Stomach (tissue), 4 donors: Measurements from ENCODE around the gene FXYD7.

Experiments used
- CTCF ChIP-seq, 7 experiments: fragments of 450-650 bp in 4 of 7; fragments of 200-600 bp in 3 of 7; sonication (generic) in 3 of 7; IDR thresholded peaks; one replicate each; pipeline ENCODE4 v1.5.1; 2016 to 2019; ENCODE audit warnings: antibody characterized with exemption in 7 of 7, control low read depth in 2 of 7, mild to moderate bottlenecking in 1 of 7
- EP300 ChIP-seq: sonication (generic); formaldehyde crosslinking; IDR thresholded peaks from one replicate; pipeline ENCODE4 v1.6.1; 2017; ENCODE audit warnings: antibody characterized with exemption
- POLR2A ChIP-seq, 4 donors: fragments of 450-650 bp; IDR thresholded peaks; one replicate each; pipeline ENCODE4 v1.6.1; 2016; ENCODE audit warnings: antibody characterized with exemption in 4 of 4, control low read depth in 2 of 4, mild to moderate bottlenecking in 1 of 4, moderate library complexity in 1 of 4
- POLR2AphosphoS5 ChIP-seq, 3 donors: sonication (generic); formaldehyde crosslinking; IDR thresholded peaks; one replicate each; pipeline ENCODE4 v1.6.1; 2016; ENCODE audit warnings: antibody characterized with exemption in 3 of 3

GRCh38 chr19:35177377-35178274 is 34.6 kb downstream of the FXYD7 start:
- TF ChIP-seq EP300, result no peak
- no peak for TF ChIP-seq POLR2A (IDR thresholded peaks at IDR 0.05)
- TF ChIP-seq CTCF (IDR thresholded peaks at IDR 0.05), result no peak
- TF ChIP-seq POLR2AphosphoS5 (IDR thresholded peaks at IDR 0.05), result no peak
